Measurements from ENCODE around the gene CTSC. TPM values are rescaled to one million over a fixed set of nuclear protein-coding genes. Genes with fewer than 3 reads are reported as not detected.

CTSC gene
- total RNA-seq, 1 donor from 2014 or later: 99.6 TPM

- no peak overlapping the region for H3K4me3 Mint-ChIP-seq
- DNase-seq (ENCODE audit: low spot score): no peak
- no peak overlapping the region for H3K27ac Mint-ChIP-seq
- H3K9me3 Mint-ChIP-seq: no peaks in the 10 kb centered on the region
- H3K4me1 Mint-ChIP-seq (ENCODE audit: low read depth): peaks cover 47% of the 10 kb centered on the region
- peaks cover 3% of the 10 kb centered on the region for H3K36me3 Mint-ChIP-seq (ENCODE audit: low read depth)
- intact Hi-C loops (cut with micrococcal nuclease): no loop called here
- no peaks in the 10 kb centered on the region for H3K27me3 Mint-ChIP-seq (ENCODE audit: insufficient read depth)
These were observed 22.6 kb upstream of the CTSC start for GRCh38 chr11:88360141-88360540.

- Mint-ChIP-seq H3K4me1 (ENCODE audit: low read depth) (peaks cover 53% of the 10 kb centered on the region), H3K27ac (peak overlapping the region; percentile 27), H3K9me3 (no peaks in the 10 kb centered on the region), H3K27me3 (ENCODE audit: insufficient read depth) (no peaks in the 10 kb centered on the region), H3K36me3 (ENCODE audit: low read depth) (peaks cover 3% of the 10 kb centered on the region), H3K4me3 (peak overlapping the region; percentile 13)
- no peak for DNase-seq (ENCODE audit: low spot score)
- intact Hi-C loops (cut with micrococcal nuclease): loop anchor here (10.0 kb wide), 3 partner anchors 485 to 1835 kb away; partner anchors contain the start of gene PRSS23
These were observed 22.0 kb upstream of the CTSC start for GRCh38 chr11:88359541-88359940.

GRCh38 chr11:88359114-88359513 lies 21.6 kb upstream of the CTSC start:
- no peak overlapping the region for H3K4me3 Mint-ChIP-seq
- peaks cover 56% of the 10 kb centered on the region for H3K4me1 Mint-ChIP-seq (ENCODE audit: low read depth)
- intact Hi-C loops (cut with micrococcal nuclease): loop anchor here (10.0 kb wide), 3 partner anchors 486 to 1834 kb away; partner anchors contain the start of gene PRSS23
- no peaks in the 10 kb centered on the region for H3K9me3 Mint-ChIP-seq
- H3K36me3 Mint-ChIP-seq (ENCODE audit: low read depth): peaks cover 3% of the 10 kb centered on the region
- DNase-seq (ENCODE audit: low spot score): no peak
- no peaks in the 10 kb centered on the region for H3K27me3 Mint-ChIP-seq (ENCODE audit: insufficient read depth)
- no peak overlapping the region for H3K27ac Mint-ChIP-seq

GRCh38 chr11:88358040-88358431 lies 20.5 kb upstream of the CTSC start:
- H3K36me3 Mint-ChIP-seq (ENCODE audit: low read depth): peaks cover 3% of the 10 kb centered on the region
- H3K4me1 Mint-ChIP-seq (ENCODE audit: low read depth): peaks cover 55% of the 10 kb centered on the region
- DNase-seq (ENCODE audit: low spot score): no peak
- no peaks in the 10 kb centered on the region for H3K9me3 Mint-ChIP-seq
- no peak overlapping the region for H3K4me3 Mint-ChIP-seq
- intact Hi-C loops (cut with micrococcal nuclease): loop anchor here (10.0 kb wide), 3 partner anchors 487 to 1833 kb away; partner anchors contain the start of gene PRSS23
- no peaks in the 10 kb centered on the region for H3K27me3 Mint-ChIP-seq (ENCODE audit: insufficient read depth)
- H3K27ac Mint-ChIP-seq: no peak overlapping the region

GRCh38 chr11:88357323-88358039 lies 19.9 kb upstream of the CTSC start:
- Mint-ChIP-seq H3K4me3 (peak overlapping the region; percentile 45), H3K9me3 (no peaks in the 10 kb centered on the region), H3K27me3 (ENCODE audit: insufficient read depth) (no peaks in the 10 kb centered on the region), H3K36me3 (ENCODE audit: low read depth) (peaks cover 3% of the 10 kb centered on the region), H3K4me1 (ENCODE audit: low read depth) (peaks cover 52% of the 10 kb centered on the region), H3K27ac (peak overlapping the region; percentile 59)
- intact Hi-C loops (cut with micrococcal nuclease): loop anchor here (1.0 to 10.0 kb wide), 9 partner anchors 19 to 1833 kb away; partner anchors contain the start of gene PRSS23
- DNase-seq (ENCODE audit: low spot score): no peak

GRCh38 chr11:88355887-88356286 lies 18.4 kb upstream of the CTSC start:
- H3K9me3 Mint-ChIP-seq: no peaks in the 10 kb centered on the region
- peaks cover 52% of the 10 kb centered on the region for H3K4me1 Mint-ChIP-seq (ENCODE audit: low read depth)
- H3K27ac Mint-ChIP-seq: no peak overlapping the region
- H3K27me3 Mint-ChIP-seq (ENCODE audit: insufficient read depth): no peaks in the 10 kb centered on the region
- DNase-seq (ENCODE audit: low spot score): no peak
- H3K4me3 Mint-ChIP-seq: no peak overlapping the region
- intact Hi-C loops (cut with micrococcal nuclease): loop anchor here (2.0 to 10.0 kb wide), 4 partner anchors 65 to 1831 kb away; partner anchors contain the start of gene PRSS23
- peaks cover 3% of the 10 kb centered on the region for H3K36me3 Mint-ChIP-seq (ENCODE audit: low read depth)

- H3K4me1 Mint-ChIP-seq (ENCODE audit: low read depth): peaks cover 45% of the 10 kb centered on the region
- peak overlapping the region; percentile 3 for H3K4me3 Mint-ChIP-seq
- H3K36me3 Mint-ChIP-seq (ENCODE audit: low read depth): peaks cover 3% of the 10 kb centered on the region
- intact Hi-C loops (cut with micrococcal nuclease): loop anchor here (1.0 to 10.0 kb wide), 5 partner anchors 10 to 1830 kb away; partner anchors contain the start of gene PRSS23
- no peaks in the 10 kb centered on the region for H3K9me3 Mint-ChIP-seq
- DNase-seq (ENCODE audit: low spot score): no peak
- peak overlapping the region; percentile 19 for H3K27ac Mint-ChIP-seq
- H3K27me3 Mint-ChIP-seq (ENCODE audit: insufficient read depth): no peaks in the 10 kb centered on the region
These were observed 17.4 kb upstream of the CTSC start for GRCh38 chr11:88354912-88355311.

- peaks cover 35% of the 10 kb centered on the region for H3K4me1 Mint-ChIP-seq (ENCODE audit: low read depth)
- H3K27ac Mint-ChIP-seq: peak overlapping the region; percentile 12
- no peaks in the 10 kb centered on the region for H3K9me3 Mint-ChIP-seq
- intact Hi-C loops (cut with micrococcal nuclease): loop anchor here (1.0 to 10.0 kb wide), 5 partner anchors 9 to 1829 kb away; partner anchors contain the start of gene PRSS23
- no peaks in the 10 kb centered on the region for H3K27me3 Mint-ChIP-seq (ENCODE audit: insufficient read depth)
- no peak overlapping the region for H3K4me3 Mint-ChIP-seq
- H3K36me3 Mint-ChIP-seq (ENCODE audit: low read depth): peaks cover 2% of the 10 kb centered on the region
- DNase-seq (ENCODE audit: low spot score): no peak
These were observed 16.4 kb upstream of the CTSC start for GRCh38 chr11:88353835-88354496.

GRCh38 chr11:88353386-88353785 lies 15.8 kb upstream of the CTSC start:
- Mint-ChIP-seq H3K36me3 (ENCODE audit: low read depth) (peaks cover 2% of the 10 kb centered on the region), H3K4me1 (ENCODE audit: low read depth) (peaks cover 35% of the 10 kb centered on the region), H3K27ac (peak overlapping the region; percentile 23), H3K4me3 (no peak overlapping the region), H3K27me3 (ENCODE audit: insufficient read depth) (no peaks in the 10 kb centered on the region), H3K9me3 (no peaks in the 10 kb centered on the region)
- no peak for DNase-seq (ENCODE audit: low spot score)
- intact Hi-C loops (cut with micrococcal nuclease): loop anchor here (10.0 kb wide), 3 partner anchors 491 to 1829 kb away; partner anchors contain the start of gene PRSS23

GRCh38 chr11:88352139-88352538 lies 14.6 kb upstream of the CTSC start:
- Mint-ChIP-seq H3K36me3 (ENCODE audit: low read depth) (peaks cover 2% of the 10 kb centered on the region), H3K27ac (no peak overlapping the region), H3K4me3 (no peak overlapping the region), H3K4me1 (ENCODE audit: low read depth) (peaks cover 24% of the 10 kb centered on the region), H3K27me3 (ENCODE audit: insufficient read depth) (peaks cover 3% of the 10 kb centered on the region), H3K9me3 (no peaks in the 10 kb centered on the region)
- no peak for DNase-seq (ENCODE audit: low spot score)
- intact Hi-C loops (cut with micrococcal nuclease): loop anchor here (10.0 kb wide), 3 partner anchors 493 to 1827 kb away; partner anchors contain the start of gene PRSS23

- H3K27me3 Mint-ChIP-seq (ENCODE audit: insufficient read depth): peaks cover 3% of the 10 kb centered on the region
- H3K4me3 Mint-ChIP-seq: no peak overlapping the region
- intact Hi-C loops (cut with micrococcal nuclease): no loop called here
- no peaks in the 10 kb centered on the region for H3K9me3 Mint-ChIP-seq
- peaks cover 2% of the 10 kb centered on the region for H3K36me3 Mint-ChIP-seq (ENCODE audit: low read depth)
- no peak overlapping the region for H3K27ac Mint-ChIP-seq
- H3K4me1 Mint-ChIP-seq (ENCODE audit: low read depth): peaks cover 20% of the 10 kb centered on the region
- DNase-seq (ENCODE audit: low spot score): no peak
These were observed 11.3 kb upstream of the CTSC start for GRCh38 chr11:88348870-88349269.

GRCh38 chr11:88345949-88346348 lies 8.4 kb upstream of the CTSC start:
- Mint-ChIP-seq H3K27ac (no peak overlapping the region), H3K4me1 (ENCODE audit: low read depth) (peaks cover 22% of the 10 kb centered on the region), H3K36me3 (ENCODE audit: low read depth) (peaks cover 2% of the 10 kb centered on the region), H3K9me3 (no peaks in the 10 kb centered on the region), H3K27me3 (ENCODE audit: insufficient read depth) (peaks cover 3% of the 10 kb centered on the region), H3K4me3 (no peak overlapping the region)
- no peak for DNase-seq (ENCODE audit: low spot score)
- intact Hi-C loops (cut with micrococcal nuclease): loop anchor here (1.0 kb wide), 2 partner anchors 8 to 9 kb away; partner anchors contain the start of gene CTSC

- Mint-ChIP-seq H3K9me3 (no peaks in the 10 kb centered on the region), H3K27me3 (ENCODE audit: insufficient read depth) (peaks cover 3% of the 10 kb centered on the region), H3K4me1 (ENCODE audit: low read depth) (peaks cover 25% of the 10 kb centered on the region), H3K27ac (no peak overlapping the region), H3K36me3 (ENCODE audit: low read depth) (peaks cover 2% of the 10 kb centered on the region), H3K4me3 (no peak overlapping the region)
- intact Hi-C loops (cut with micrococcal nuclease): loop anchor here (1.0 kb wide), 2 partner anchors 8 to 9 kb away; partner anchors contain the start of gene CTSC
- DNase-seq (ENCODE audit: low spot score): no peak
These were observed 7.9 kb upstream of the CTSC start for GRCh38 chr11:88345408-88345807.
